Memory B cell (primary cell): ENCODE data around the gene ARPC5L.
"Not testable (repeated sequence)": the region's sequence is repeated elsewhere in the genome, so short reads cannot be mapped to it uniquely, and the experiment has no call there.

ENCODE experiments used
- ATAC-seq: fragments of 150-1000 bp; cut with Tn5 transposase; 2 replicates; pipeline ENCODE4 v1.10.0; 2021; ENCODE audit warnings: low read depth, mild to moderate bottlenecking, moderate library complexity
- DNase-seq, 2 donors: peaks; one replicate each; pipeline ENCODE4 v3.0.0; 2022; ENCODE audit warnings: low spot score in 2 of 2
- H3K27ac Mint-ChIP-seq: one replicate; pipeline ENCODE4 v1.8.0; 2022; ENCODE audit warnings: mild to moderate bottlenecking, moderate library complexity, mixed read lengths
- H3K27me3 Mint-ChIP-seq: one replicate; pipeline ENCODE4 v1.8.0; 2022; ENCODE audit warnings: mixed read lengths
- H3K36me3 Mint-ChIP-seq: one replicate; pipeline ENCODE4 v1.8.0; 2022; ENCODE audit warnings: mild to moderate bottlenecking, mixed read lengths
- H3K4me1 Mint-ChIP-seq: one replicate; pipeline ENCODE4 v1.8.0; 2022; ENCODE audit warnings: mixed read lengths
- H3K4me3 Mint-ChIP-seq: one replicate; pipeline ENCODE4 v1.8.0; 2022; ENCODE audit warnings: mild to moderate bottlenecking, moderate library complexity, mixed read lengths
- H3K9me3 Mint-ChIP-seq: one replicate; pipeline ENCODE4 v1.8.0; 2022; ENCODE audit warnings: mixed read lengths

Gene ARPC5L

GRCh38 chr9:124911766-124912165 is 49.8 kb downstream of the ARPC5L start:
- Mint-ChIP-seq H3K9me3 (no peaks in the 10 kb centered on the region), H3K36me3 (peaks cover 36% of the 10 kb centered on the region), H3K27me3 (no peaks in the 10 kb centered on the region), H3K4me1 (no peaks in the 10 kb centered on the region), H3K4me3 (no peak overlapping the region), H3K27ac (no peak overlapping the region)
- DNase-seq = no peak
- ATAC-seq = no peak

- Mint-ChIP-seq H3K4me1 (no peaks in the 10 kb centered on the region), H3K4me3 (no peak overlapping the region), H3K9me3 (no peaks in the 10 kb centered on the region), H3K36me3 (peaks cover 28% of the 10 kb centered on the region), H3K27ac (no peak overlapping the region), H3K27me3 (no peaks in the 10 kb centered on the region)
- no peak for ATAC-seq
- DNase-seq = no peak
These were observed 51.4 kb downstream of the ARPC5L start for GRCh38 chr9:124913378-124913777.

GRCh38 chr9:124914753-124915405 is 52.9 kb downstream of the ARPC5L start:
- Mint-ChIP-seq H3K36me3 (peaks cover 30% of the 10 kb centered on the region), H3K4me1 (no peaks in the 10 kb centered on the region), H3K9me3 (no peaks in the 10 kb centered on the region), H3K27me3 (no peaks in the 10 kb centered on the region), H3K27ac (no peak overlapping the region), H3K4me3 (no peak overlapping the region)
- ATAC-seq = no peak
- DNase-seq = no peak

DNA sequence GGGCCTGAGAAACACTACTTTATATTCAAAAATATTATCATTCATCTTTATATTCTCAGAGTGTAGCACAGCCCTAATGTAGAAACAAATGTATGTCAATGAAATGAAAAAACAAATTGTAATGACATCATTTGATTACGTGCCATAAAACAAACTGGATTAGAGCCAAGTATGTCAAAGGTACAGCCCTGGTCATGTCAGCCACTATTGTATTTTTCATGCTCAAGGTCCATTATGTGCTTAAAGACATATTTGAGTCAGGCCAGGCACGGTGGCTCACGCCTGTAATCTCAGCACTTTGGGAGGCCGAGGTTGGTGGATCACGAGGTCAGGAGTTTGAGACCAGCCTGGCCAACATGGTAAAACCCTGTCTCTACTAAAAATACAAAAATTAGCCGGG is 58.5 kb downstream of the ARPC5L start:
- not testable (repeated sequence) for H3K27ac Mint-ChIP-seq, H3K9me3 Mint-ChIP-seq, H3K27me3 Mint-ChIP-seq, H3K4me3 Mint-ChIP-seq, H3K4me1 Mint-ChIP-seq, ATAC-seq, DNase-seq
- peaks cover 13% of the 10 kb centered on the region for H3K36me3 Mint-ChIP-seq
